ENCODE measurements around the gene SORCS2.

The SORCS2 gene

GRCh38 chr4:7757501-7758471 is 565.4 kb downstream of the SORCS2 start:
- TF ChIP-seq CTCF (IDR thresholded peaks at IDR 0.05; ENCODE audit: extremely low read depth, insufficient read depth, missing control alignments): no peak
- no peak for DNase-seq (ENCODE audit: low spot score)
- in situ Hi-C loops (cut with MboI; ENCODE audit: low pct_unique_long_range_greater_than_20kb, low sequenced_read_pairs, unreplicated experiment): no loop called here

DNA sequence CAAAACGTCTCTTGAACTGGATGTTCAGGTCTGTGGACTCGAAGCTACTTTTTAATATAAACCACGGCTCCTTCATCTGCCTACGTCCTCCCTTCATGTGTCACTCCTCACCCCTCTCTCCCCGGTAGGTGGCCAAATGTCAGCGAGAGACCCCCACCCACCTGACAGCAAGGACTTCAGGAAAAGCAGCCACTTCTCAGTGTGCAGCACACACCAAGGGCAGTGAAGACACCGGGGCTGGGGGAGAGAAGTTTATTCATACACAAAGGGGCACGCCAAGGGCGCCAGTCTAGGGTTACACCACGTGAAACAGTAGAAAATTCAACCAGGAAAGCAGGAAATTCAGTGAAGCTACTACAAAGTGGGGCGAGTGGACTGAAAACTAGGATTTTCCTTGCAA is 566.1 kb downstream of the SORCS2 start:
- no peak for TF ChIP-seq CTCF (IDR thresholded peaks at IDR 0.05; ENCODE audit: extremely low read depth, insufficient read depth, missing control alignments)
- DNase-seq (ENCODE audit: low spot score): no peak
- in situ Hi-C loops (cut with MboI; ENCODE audit: low pct_unique_long_range_greater_than_20kb, low sequenced_read_pairs, unreplicated experiment): no loop called here

- no peak for DNase-seq (ENCODE audit: low spot score)
- in situ Hi-C loops (cut with MboI; ENCODE audit: low pct_unique_long_range_greater_than_20kb, low sequenced_read_pairs, unreplicated experiment): no loop called here
Measured at GRCh38 chr4:7759216-7759615, 566.9 kb downstream of the SORCS2 start.

GRCh38 chr4:7759635-7760034 is 567.3 kb downstream of the SORCS2 start:
- DNase-seq (ENCODE audit: low spot score): no peak
- no peak for TF ChIP-seq CTCF (IDR thresholded peaks at IDR 0.05; ENCODE audit: extremely low read depth, insufficient read depth, missing control alignments)
- in situ Hi-C loops (cut with MboI; ENCODE audit: low pct_unique_long_range_greater_than_20kb, low sequenced_read_pairs, unreplicated experiment): no loop called here

More at GRCh38 chr4:7759216-7759615, 566.9 kb downstream of the SORCS2 start:
- no peak for TF ChIP-seq CTCF (IDR thresholded peaks at IDR 0.05; ENCODE audit: extremely low read depth, insufficient read depth, missing control alignments)

GRCh38 chr4:7760228-7760627 is 567.9 kb downstream of the SORCS2 start:
- no peak for DNase-seq (ENCODE audit: low spot score)
- no peak for TF ChIP-seq CTCF (IDR thresholded peaks at IDR 0.05; ENCODE audit: extremely low read depth, insufficient read depth, missing control alignments)
- in situ Hi-C loops (cut with MboI; ENCODE audit: low pct_unique_long_range_greater_than_20kb, low sequenced_read_pairs, unreplicated experiment): no loop called here

GRCh38 chr4:7760706-7761105 is 568.4 kb downstream of the SORCS2 start:
- TF ChIP-seq CTCF (IDR thresholded peaks at IDR 0.05; ENCODE audit: extremely low read depth, insufficient read depth, missing control alignments): no peak
- DNase-seq (ENCODE audit: low spot score): no peak
- in situ Hi-C loops (cut with MboI; ENCODE audit: low pct_unique_long_range_greater_than_20kb, low sequenced_read_pairs, unreplicated experiment): no loop called here
